Peyer's patch (tissue), 4 donors: Measurements from ENCODE around the gene TMEM63A.

Source experiments
- CTCF ChIP-seq, 6 experiments: fragments of 450-650 bp in 4 of 6; fragments of 200-600 bp in 2 of 6; sonication (generic) in 1 of 6; IDR thresholded peaks; one replicate each; pipeline ENCODE4 v1.5.1; 2017 to 2019; ENCODE audit warnings: antibody characterized with exemption in 6 of 6, mild to moderate bottlenecking in 3 of 6, moderate library complexity in 1 of 6
- POLR2A ChIP-seq, 2 donors: fragments of 450-650 bp; IDR thresholded peaks; one replicate each; pipeline ENCODE4 v1.5.1; 2017; ENCODE audit warnings: antibody characterized with exemption in 2 of 2, mild to moderate bottlenecking in 2 of 2, moderate library complexity in 2 of 2

- TF ChIP-seq CTCF (IDR thresholded peaks at IDR 0.05) (no peak), POLR2A (IDR thresholded peaks at IDR 0.05) (no peak)
Measured at GRCh38 chr1:225853441-225853840, 28.7 kb downstream of the TMEM63A start.
